ENCODE results near the gene CCNE1. TPM values are rescaled to one million over a fixed set of nuclear protein-coding genes. Genes with fewer than 3 reads are reported as not detected.

The CCNE1 gene
- total RNA-seq, 2 experiments from 2014 or later = 20.3 to 23.5 TPM

DNA sequence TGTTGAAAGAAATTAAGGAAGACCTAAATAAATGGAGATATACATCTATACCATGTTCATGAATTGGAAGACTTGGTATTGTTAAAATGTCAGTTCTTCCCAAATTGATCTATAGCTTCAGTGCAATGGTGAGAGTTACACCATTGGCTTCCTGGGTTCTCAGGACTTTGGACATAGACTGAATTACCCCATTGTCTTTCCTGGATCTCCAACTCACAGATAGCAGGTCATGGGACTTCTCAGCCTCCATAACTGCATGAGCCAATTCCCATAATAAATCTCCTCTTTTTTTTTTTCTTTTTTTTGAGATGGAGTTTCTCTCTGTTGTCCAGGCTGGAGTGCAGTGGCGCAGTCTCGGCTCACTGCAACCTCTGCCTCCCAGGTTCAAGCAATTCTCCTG lies 38.7 kb downstream of the CCNE1 start:
- no peaks in the 10 kb centered on the region for H3K36me3 Mint-ChIP-seq
- no peaks in the 10 kb centered on the region for H3K9me3 Mint-ChIP-seq
- no peak overlapping the region for H3K4me3 Mint-ChIP-seq
- POLR2A ChIA-PET = interaction anchor here (0.7 to 1.2 kb wide), 3 partner anchors 10 to 590 kb away, joined by 3 read pairs; no protein-coding TSS in a partner anchor
- no peak overlapping the region for H3K27ac Mint-ChIP-seq
- no peak for DNase-seq
- no peak for ATAC-seq (ENCODE audit: low read depth)
- H3K4me1 Mint-ChIP-seq = peaks cover 14% of the 10 kb centered on the region
- H3K27me3 Mint-ChIP-seq = no peaks in the 10 kb centered on the region

DNA sequence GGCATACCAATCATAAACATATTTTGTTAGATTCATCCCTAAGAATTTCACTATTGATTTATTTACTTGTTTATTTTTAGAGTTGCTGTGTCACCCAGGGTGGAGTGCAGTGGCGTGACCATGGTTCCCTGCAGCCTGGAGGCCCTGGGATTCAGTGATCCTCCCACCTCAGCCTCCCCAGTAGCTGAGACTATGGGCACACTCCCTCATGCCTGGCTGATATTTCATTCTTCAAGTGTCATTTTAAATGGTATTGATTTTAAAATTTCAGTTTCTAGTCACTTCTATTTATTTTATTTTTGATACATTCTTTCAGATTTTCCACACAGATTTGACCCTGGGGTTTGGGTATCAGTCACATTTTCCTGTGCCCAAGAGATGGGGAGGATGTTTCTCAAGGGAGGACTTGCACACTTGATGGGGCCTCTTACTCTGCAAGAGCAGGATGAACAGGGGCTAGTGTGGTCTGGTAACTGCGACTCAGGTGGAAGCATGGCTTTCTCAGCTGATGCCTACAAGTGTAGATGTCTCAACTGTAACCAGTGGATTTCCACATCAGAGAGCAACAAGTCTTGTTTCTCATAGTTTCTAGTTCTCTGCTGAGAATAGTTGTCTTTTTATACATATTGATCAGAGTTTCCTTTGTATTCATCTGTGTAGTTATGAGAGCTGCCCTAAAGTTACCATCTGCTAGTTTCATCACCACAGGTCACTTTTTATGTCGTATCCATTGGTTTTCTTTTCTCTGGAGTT lies 40.2 kb downstream of the CCNE1 start:
- Mint-ChIP-seq H3K27me3 (no peaks in the 10 kb centered on the region), H3K36me3 (no peaks in the 10 kb centered on the region), H3K27ac (no peak overlapping the region), H3K4me3 (peak overlapping the region; percentile 20), H3K9me3 (no peaks in the 10 kb centered on the region), H3K4me1 (peaks cover 9% of the 10 kb centered on the region)
- ATAC-seq (ENCODE audit: low read depth) (peak; percentile 78), DNase-seq (no peak)
- POLR2A ChIA-PET = interaction anchor here (0.5 to 1.3 kb wide), 2 partner anchors 9 to 246 kb away, joined by 3 read pairs; partner anchors contain the start of gene POP4

DNA sequence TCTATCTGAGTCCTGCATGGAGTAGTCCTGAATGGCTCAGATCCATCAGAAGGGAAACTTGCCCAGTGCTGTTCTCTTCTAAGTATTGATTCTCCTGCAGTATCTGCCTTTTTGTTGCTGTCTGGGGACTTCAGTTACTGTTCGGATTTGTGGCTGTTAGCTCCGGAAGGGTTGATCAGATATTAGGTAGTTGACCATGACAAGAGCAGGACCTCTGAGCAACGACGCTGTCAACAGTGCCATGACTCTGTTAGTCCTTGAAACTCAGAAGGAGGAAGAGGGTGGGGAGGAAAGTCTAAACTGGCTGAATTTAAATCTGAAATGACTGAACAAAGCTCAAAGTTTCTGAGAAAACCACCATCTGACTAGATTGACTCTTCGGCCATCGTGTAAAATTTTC lies 42.2 kb downstream of the CCNE1 start:
- Mint-ChIP-seq H3K27me3 (no peaks in the 10 kb centered on the region), H3K27ac (no peak overlapping the region), H3K4me3 (no peak overlapping the region), H3K36me3 (no peaks in the 10 kb centered on the region), H3K9me3 (no peaks in the 10 kb centered on the region), H3K4me1 (peaks cover 11% of the 10 kb centered on the region)
- POLR2A ChIA-PET = no interaction called here
- ATAC-seq (ENCODE audit: low read depth) (no peak), DNase-seq (no peak)

DNA sequence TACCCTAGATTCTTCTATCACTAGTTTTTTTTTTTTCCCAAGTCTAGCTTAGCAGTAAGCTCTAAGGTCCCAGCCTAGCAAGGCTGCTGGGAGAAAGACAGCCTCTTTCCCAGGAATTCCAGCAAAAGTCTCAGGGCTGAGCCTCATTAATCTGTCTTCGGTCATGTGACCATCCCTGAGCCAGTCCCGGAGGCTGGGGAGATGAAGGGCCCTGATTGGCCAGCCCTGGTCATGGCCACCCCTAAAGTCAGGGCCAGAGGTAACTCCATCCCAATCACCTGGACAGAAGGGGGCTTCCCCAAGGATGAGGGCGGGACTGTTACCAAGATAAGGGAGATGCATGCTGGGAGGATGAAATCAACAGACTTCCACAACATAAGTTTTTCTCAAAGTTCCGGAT lies 43.3 kb downstream of the CCNE1 start:
- POLR2A ChIA-PET = no interaction called here
- no peaks in the 10 kb centered on the region for H3K27me3 Mint-ChIP-seq
- H3K36me3 Mint-ChIP-seq = no peaks in the 10 kb centered on the region
- peaks cover 11% of the 10 kb centered on the region for H3K4me1 Mint-ChIP-seq
- H3K27ac Mint-ChIP-seq = no peak overlapping the region
- no peak overlapping the region for H3K4me3 Mint-ChIP-seq
- DNase-seq = no peak
- ATAC-seq (ENCODE audit: low read depth) = no peak
- H3K9me3 Mint-ChIP-seq = no peaks in the 10 kb centered on the region

DNA sequence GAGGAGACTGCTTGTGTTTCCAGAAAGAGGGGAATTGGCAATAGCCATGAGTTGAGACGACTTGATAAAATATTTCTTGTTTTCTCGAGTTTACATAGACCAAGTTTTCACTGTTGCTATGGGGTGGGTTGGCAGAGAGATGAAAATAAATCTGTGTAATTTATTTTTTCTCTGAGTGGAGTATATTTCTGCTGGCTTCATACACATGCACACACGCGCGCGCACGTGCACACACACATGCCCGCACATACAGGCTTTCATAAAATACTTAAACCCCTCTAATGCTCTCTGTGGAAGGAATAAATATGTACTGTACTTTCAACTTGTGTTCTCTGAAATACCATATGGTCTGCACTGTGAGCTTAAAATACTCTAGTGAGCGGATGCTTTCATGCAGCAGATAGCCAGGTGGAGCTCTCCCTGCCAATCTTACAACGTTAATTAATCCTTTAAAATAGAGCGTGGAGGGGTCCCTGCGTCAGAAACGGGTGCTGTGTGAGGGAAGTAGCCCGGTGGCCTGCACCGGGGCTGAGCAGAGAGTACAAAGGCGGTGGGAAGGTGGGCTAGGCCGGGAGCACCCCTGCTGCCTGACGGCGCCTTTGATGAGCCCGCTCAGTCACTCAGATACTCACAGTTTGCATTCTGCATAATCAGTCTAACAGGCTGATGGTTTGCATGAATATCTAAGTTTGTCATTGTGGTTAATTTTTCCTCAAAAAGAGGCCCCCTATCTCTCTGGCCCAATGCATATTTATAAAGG lies 44.1 kb downstream of the CCNE1 start:
- DNase-seq = no peak
- POLR2A ChIA-PET = no interaction called here
- no peak for ATAC-seq (ENCODE audit: low read depth)
- Mint-ChIP-seq H3K36me3 (no peaks in the 10 kb centered on the region), H3K4me1 (peaks cover 13% of the 10 kb centered on the region), H3K9me3 (no peaks in the 10 kb centered on the region), H3K27me3 (no peaks in the 10 kb centered on the region), H3K27ac (no peak overlapping the region), H3K4me3 (no peak overlapping the region)

DNA sequence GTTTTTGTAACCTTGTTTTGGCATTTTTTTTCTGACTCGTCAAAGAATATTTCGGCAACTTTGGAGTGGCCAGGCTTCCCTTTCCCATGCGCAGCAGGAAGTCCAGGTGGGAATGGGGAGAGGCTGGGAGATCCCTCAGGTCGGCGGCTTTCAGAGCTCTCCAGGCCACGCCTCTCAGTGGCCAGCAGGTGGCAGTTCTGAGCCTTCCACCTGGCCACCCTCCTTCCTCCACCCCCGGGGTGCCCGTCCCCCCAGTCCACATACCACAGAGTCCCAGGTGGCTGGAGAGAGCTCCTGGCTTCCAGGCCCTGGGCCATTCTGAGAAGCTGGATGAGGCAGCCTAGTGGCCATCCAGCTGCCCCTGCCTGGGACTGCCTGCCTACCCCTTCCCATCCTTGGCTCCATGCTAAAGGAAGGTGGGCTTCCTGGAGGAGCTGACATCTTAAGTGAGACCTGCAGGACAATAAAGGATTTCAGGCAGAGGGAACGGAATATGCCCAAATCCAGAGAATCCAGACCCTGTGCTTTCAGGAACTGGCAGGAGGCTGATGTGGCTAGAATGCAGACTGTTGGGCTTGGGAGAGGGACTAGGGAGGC lies 46.3 kb downstream of the CCNE1 start:
- no peak overlapping the region for H3K27ac Mint-ChIP-seq
- no peak overlapping the region for H3K4me3 Mint-ChIP-seq
- ATAC-seq (ENCODE audit: low read depth) (peak; percentile 70), DNase-seq (peak; percentile 63)
- H3K9me3 Mint-ChIP-seq = no peaks in the 10 kb centered on the region
- no peaks in the 10 kb centered on the region for H3K36me3 Mint-ChIP-seq
- POLR2A ChIA-PET = interaction anchor here (1.3 to 1.7 kb wide), 2 partner anchors 15 to 29 kb away, joined by 3 to 5 read pairs; no protein-coding TSS in a partner anchor
- peaks cover 4% of the 10 kb centered on the region for H3K4me1 Mint-ChIP-seq
- H3K27me3 Mint-ChIP-seq = no peaks in the 10 kb centered on the region

DNA sequence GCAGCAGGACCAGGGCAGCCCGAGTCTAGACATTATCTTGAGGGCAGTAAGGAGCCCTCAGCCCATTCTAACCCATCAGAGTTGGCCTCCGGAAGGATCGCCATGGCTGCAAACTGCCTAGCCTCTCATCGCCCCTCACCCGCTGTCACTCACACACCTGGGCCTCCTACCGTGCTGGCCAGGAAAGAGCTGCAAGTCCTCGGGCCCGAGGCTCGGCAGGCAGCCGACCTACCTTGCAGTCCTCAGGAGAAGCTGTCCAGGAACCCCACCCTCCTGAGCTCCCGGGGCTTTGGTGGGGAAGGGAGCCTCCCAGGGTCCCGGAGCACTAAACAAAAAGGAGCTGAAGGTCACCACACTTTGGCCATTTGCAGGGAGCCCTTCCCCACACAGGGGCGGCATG lies 46.8 kb downstream of the CCNE1 start:
- Mint-ChIP-seq H3K4me1 (peaks cover 4% of the 10 kb centered on the region), H3K9me3 (no peaks in the 10 kb centered on the region), H3K4me3 (no peak overlapping the region), H3K27me3 (peaks cover under 1% of the 10 kb centered on the region), H3K36me3 (no peaks in the 10 kb centered on the region), H3K27ac (no peak overlapping the region)
- DNase-seq = no peak
- POLR2A ChIA-PET = interaction anchor here (1.3 to 1.7 kb wide), 2 partner anchors 14 to 29 kb away, joined by 3 to 5 read pairs; no protein-coding TSS in a partner anchor
- ATAC-seq (ENCODE audit: low read depth) = no peak

DNA sequence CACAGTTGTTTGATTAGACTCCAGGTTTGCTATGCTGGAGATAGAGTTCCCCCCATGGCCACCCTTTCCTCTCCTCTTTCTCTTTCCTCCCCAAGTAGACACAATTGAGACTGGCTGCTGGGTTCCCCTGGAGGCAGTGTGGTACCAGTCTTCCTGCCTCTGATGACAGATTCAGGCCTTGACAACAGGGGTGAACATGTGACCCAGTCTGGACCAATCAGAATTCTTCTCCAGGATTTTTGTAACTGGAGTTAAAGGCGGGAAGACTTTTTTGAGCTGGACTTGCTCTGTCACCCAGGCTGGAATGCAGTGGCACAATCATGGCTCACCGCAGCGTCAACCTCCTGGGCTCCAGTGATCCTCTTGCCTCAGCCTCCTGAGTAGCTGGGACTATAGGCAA lies 48.7 kb downstream of the CCNE1 start:
- peaks cover 4% of the 10 kb centered on the region for H3K4me1 Mint-ChIP-seq
- no peaks in the 10 kb centered on the region for H3K9me3 Mint-ChIP-seq
- peaks cover 10% of the 10 kb centered on the region for H3K27me3 Mint-ChIP-seq
- no peak overlapping the region for H3K27ac Mint-ChIP-seq
- no peak for ATAC-seq (ENCODE audit: low read depth)
- POLR2A ChIA-PET = interaction anchor here (0.7 kb wide), 1 partner anchor 31 kb away, joined by 3 read pairs; no protein-coding TSS in a partner anchor
- H3K36me3 Mint-ChIP-seq = no peaks in the 10 kb centered on the region
- no peak for DNase-seq
- H3K4me3 Mint-ChIP-seq = no peak overlapping the region

DNA sequence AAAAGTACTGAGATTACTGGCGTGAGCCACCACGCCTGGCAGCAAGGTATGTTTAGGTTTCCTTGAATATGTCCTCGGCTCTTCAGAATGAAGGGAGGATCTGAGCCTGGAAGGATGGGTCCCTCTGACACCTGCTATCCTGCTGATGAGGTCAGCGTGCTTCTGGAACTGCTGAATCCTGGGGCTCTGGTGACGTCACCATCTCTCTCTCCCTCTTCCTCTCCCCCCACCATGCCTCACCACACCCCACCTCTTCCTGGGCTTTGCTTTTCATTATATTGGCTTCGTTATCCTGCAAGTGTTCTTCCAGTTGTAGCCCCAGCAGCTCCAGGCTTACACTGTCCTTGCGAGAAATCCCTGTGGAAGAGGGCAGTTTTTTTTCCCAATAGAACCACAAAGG lies 49.8 kb downstream of the CCNE1 start:
- H3K27ac Mint-ChIP-seq = no peak overlapping the region
- H3K4me3 Mint-ChIP-seq = no peak overlapping the region
- H3K36me3 Mint-ChIP-seq = peaks cover under 1% of the 10 kb centered on the region
- POLR2A ChIA-PET = interaction anchor here (0.6 to 0.8 kb wide), 2 partner anchors 10 to 11 kb away, joined by 3 read pairs; no protein-coding TSS in a partner anchor
- peaks cover 4% of the 10 kb centered on the region for H3K4me1 Mint-ChIP-seq
- DNase-seq = no peak
- ATAC-seq (ENCODE audit: low read depth) = no peak
- H3K27me3 Mint-ChIP-seq = peaks cover 10% of the 10 kb centered on the region
- peaks cover under 1% of the 10 kb centered on the region for H3K9me3 Mint-ChIP-seq

DNA sequence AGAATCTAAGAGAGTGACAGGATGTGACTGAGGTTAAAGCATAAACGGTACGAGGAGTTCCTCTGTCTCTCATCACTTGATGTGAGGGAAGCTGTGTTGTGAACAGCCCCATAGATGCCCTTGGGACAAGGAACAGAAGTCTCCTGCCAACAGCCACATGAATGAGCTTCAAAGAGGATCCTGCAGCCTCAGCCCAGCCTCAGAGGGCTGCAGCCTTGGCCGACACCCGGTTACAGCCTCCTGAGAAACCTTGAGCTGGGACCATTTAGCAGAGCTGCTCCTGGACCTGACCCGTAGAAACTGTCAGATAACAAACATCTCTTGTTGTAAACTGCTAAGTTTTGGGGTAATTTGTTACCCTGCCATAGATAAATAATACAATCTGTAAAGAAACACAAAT lies 54.2 kb downstream of the CCNE1 start:
- POLR2A ChIA-PET = no interaction called here
- Mint-ChIP-seq H3K27ac (no peak overlapping the region), H3K36me3 (peaks cover 2% of the 10 kb centered on the region), H3K4me1 (no peaks in the 10 kb centered on the region), H3K4me3 (no peak overlapping the region), H3K27me3 (peaks cover 16% of the 10 kb centered on the region), H3K9me3 (peaks cover 4% of the 10 kb centered on the region)
- no peak for DNase-seq
- no peak for ATAC-seq (ENCODE audit: low read depth)

DNA sequence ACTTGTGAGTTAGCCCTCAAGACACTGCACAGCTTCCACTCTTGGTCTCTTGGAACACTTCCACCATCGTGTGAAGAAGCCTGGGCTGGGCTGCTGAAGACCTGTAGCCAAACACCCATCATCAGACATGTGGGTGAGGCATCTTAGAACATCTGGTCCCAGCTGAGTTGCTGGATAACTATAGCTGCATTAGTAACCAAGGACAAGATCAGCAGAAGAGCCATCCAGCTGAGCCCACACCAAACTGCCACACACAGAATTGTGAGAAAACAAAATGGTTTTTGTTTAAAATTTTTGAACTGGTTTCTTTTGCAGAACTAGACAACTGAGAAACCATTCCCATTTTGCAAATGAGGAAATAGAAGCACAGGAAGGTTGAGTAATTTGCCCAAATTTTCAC lies 56.2 kb downstream of the CCNE1 start:
- DNase-seq (no peak), ATAC-seq (ENCODE audit: low read depth) (no peak)
- H3K4me1 Mint-ChIP-seq = peaks cover 5% of the 10 kb centered on the region
- H3K27ac Mint-ChIP-seq = no peak overlapping the region
- H3K27me3 Mint-ChIP-seq = peaks cover 27% of the 10 kb centered on the region
- peaks cover 4% of the 10 kb centered on the region for H3K9me3 Mint-ChIP-seq
- no peak overlapping the region for H3K4me3 Mint-ChIP-seq
- POLR2A ChIA-PET = no interaction called here
- H3K36me3 Mint-ChIP-seq = peaks cover 2% of the 10 kb centered on the region

DNA sequence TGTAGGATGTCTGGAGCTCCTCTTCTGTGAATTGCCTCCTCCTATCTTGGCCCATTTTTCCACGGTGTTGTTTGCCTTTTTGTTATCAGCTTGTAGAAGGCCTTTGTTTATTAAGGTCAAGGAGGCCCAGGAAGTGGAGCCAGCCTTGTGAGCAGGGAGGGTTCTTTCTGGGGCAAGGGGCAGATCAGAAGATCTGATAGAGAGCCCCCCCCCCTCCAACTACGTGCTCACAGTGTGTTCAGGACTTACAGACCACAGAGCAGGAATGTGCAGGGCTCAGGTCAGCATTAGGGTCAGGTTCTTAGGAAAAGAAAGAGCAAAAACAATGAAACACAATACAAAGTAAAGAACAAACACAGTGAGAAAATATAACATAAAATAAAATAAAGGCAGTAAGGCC lies 59.4 kb downstream of the CCNE1 start:
- H3K4me3 Mint-ChIP-seq = no peak overlapping the region
- H3K9me3 Mint-ChIP-seq = peaks cover 4% of the 10 kb centered on the region
- no peak for ATAC-seq (ENCODE audit: low read depth)
- POLR2A ChIA-PET = interaction anchor here (0.6 kb wide), 1 partner anchor 15 kb away, joined by 5 read pairs; no protein-coding TSS in a partner anchor
- H3K4me1 Mint-ChIP-seq = peaks cover 5% of the 10 kb centered on the region
- H3K36me3 Mint-ChIP-seq = peaks cover 2% of the 10 kb centered on the region
- H3K27ac Mint-ChIP-seq = no peak overlapping the region
- DNase-seq = no peak
- H3K27me3 Mint-ChIP-seq = peaks cover 25% of the 10 kb centered on the region

DNA sequence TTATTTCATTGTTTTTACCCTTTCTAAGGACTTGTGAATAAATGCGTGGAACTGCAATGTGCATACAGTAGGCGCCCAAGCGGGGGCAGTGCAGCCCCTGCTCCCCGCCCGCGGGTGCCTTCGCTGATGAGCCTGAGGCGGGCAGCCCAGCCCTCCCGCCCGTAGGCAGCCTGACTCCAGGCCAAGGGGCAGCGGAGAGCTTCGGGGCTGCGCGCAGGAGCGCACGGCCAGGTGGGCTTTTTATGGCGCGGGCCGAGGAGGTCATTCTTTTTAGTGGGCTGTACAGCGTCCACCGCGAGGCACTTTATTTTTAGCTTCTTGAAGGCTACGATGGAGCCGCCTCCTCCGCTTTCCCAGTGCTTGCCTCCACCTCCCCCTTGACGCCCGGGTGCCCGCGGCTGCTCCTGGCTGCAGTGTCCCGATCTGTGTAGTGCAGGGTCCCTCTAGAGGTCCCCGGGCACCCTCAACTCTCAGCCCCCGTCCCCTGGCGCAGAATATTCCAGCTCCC lies 60.5 kb downstream of the CCNE1 start:
- POLR2A ChIA-PET = interaction anchor here (1.1 to 1.2 kb wide), 3 partner anchors 11 to 112 kb away, joined by 3 to 5 read pairs (median 5); no protein-coding TSS in a partner anchor
- Mint-ChIP-seq H3K27me3 (peaks cover 25% of the 10 kb centered on the region), H3K27ac (no peak overlapping the region), H3K4me3 (peak overlapping the region; percentile 65), H3K4me1 (peaks cover 10% of the 10 kb centered on the region), H3K9me3 (peaks cover 2% of the 10 kb centered on the region), H3K36me3 (no peaks in the 10 kb centered on the region)
- ATAC-seq (ENCODE audit: low read depth) (peak; percentile 23), DNase-seq (peak; percentile 41)

Data from activated naive CD8-positive, alpha-beta T cell treated with anti-CD3 and anti-CD28 coated beads, Interleukin-2, amount 10 ng/mL, durations not matched to agents 7 days and 5 days (primary cell).